Measurements from ENCODE around the gene ARGLU1.
"Not testable (repeated sequence)": the region's sequence is repeated elsewhere in the genome, so short reads cannot be mapped to it uniquely, and the experiment has no call there.

Gene ARGLU1, protein sequence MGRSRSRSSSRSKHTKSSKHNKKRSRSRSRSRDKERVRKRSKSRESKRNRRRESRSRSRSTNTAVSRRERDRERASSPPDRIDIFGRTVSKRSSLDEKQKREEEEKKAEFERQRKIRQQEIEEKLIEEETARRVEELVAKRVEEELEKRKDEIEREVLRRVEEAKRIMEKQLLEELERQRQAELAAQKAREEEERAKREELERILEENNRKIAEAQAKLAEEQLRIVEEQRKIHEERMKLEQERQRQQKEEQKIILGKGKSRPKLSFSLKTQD

DNA sequence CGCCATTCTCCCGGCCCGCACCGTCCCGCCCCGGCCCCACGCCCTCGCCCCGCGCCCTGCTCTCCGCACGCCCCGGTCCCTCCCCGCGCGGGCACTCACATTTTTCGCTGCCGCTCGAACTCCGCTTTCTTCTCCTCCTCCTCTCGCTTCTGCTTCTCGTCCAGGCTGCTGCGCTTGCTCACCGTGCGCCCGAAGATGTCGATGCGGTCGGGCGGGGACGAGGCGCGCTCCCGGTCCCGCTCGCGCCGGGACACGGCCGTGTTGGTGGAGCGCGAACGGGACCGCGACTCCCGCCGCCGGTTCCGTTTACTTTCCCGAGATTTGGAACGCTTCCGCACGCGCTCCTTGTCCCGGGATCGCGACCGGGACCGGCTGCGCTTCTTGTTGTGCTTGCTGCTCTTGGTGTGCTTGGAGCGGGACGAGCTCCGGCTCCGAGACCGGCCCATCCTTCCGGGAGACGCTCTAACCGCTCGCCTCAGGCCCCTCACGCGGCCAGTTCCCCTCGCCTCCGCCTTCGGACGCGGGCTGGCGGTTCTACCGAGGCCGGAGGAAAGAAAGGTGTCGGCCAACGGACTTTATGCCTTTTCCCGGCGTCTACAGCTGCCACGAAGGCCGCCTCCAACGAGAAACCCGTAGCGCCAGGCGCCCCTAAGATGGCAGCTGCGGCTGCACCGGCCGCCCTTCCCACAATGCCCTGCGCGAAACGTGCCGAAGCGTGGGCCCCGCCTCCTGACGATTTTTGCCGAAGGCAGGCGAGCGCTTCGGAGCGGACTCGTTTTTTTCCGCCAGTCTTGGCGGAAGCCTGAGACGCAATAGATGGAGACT lies at the start of gene ARGLU1:
Gene ARGLU1, minus strand, starts transcription at position 664 of the 825 bp plus-strand sequence. Its CDS starts 218 bp downstream, at position 446.
- peak; percentile 71 to 89 for DNase-seq

DNA sequence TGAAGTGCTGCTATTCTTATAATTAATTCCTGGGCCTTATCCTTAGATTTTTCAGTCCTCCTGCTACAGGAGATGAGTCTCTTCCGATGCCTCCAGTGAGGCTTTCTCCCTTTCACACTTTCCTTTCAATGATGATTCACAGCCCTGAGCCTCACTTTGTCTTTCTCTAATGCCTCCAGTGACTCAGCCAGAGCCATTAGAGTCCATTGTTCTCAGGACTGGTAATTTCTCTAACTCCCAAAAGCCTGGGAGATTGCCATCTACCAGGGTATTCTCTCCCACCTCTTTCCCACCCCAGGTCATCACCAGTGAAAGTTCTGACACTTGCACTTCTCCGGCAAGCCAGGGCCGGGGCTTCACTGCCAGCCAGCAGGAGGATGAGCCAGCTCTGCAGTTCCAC lies 49.6 kb upstream of the ARGLU1 start:
- no peak for DNase-seq

DNA sequence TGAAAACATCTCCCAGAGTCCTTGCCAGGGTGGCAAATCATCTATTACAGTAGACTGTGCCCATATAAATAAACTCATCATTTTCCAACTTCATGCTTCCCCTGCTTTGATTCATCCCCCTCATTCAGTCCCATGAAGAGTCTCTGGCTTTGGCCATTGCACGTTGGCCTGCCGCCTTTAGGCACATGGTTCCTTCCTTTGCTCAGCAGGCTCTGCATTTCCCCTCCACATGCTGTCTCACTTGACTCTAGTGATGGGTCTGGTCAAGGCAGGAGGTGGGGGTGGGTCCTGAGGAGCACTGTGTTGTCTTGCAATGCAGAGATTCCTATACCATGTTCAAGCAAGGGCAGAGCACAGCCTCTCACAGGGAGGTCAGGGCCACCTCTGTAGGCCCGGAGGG lies 48.8 kb upstream of the ARGLU1 start:
- DNase-seq = no peak

DNA sequence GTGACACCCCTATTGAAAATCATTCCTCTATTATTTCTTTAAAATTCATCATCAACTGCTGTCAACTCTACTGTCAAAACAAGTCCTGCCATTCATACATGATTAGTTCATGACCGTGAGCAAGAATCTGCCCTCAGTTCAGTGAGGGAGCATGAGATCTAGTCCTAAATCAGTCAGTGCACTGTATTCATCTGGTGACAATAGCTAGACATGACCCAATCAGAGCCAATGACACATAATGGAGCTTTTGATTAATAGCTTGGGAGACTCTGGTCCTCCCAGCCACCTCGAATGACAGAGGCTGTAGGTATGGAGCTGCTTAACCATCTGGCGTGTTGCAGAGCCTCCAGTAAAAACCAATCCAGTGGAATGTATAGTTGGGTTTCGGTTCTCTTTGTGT lies 46.9 kb upstream of the ARGLU1 start:
- DNase-seq = no peak

DNA sequence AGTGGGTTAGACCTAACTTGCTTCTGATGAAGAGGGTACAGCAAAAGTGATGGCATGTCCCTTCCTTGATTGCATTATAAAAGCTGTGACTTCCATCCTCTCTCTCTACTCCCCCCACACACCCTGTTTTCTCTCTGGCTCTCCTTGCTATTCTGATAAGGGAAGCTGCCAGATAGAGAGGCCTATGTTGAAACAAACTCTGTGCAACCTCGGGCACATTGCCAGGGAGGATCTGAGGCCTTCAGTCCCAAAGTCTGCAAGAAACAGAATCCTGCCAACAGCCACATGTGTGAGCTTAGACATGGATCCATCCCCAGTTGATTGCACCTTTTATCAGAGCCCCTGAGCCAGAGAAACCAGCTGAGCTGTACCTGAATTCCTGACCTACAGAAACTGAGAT lies 44.8 kb upstream of the ARGLU1 start:
- no peak for DNase-seq

DNA sequence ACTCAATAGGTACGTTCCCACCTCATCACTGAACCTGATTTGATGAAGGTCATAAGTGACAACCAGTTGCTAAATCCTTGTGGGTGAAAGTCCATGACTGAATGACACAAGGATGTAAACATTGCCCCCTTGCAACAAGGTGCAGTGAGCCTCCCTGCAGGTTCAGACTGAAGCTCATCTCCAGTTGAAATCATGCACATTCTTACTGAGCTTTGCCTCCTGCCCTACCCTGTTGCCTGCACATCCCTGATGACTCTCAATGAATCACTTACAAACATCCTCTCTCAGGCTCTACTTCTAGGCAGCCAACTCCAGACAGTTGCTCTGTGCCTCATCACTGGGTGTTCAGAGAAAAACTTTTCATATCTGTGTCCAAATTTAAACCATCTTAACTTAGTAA lies 42.5 kb upstream of the ARGLU1 start:
- no peak for DNase-seq

DNA sequence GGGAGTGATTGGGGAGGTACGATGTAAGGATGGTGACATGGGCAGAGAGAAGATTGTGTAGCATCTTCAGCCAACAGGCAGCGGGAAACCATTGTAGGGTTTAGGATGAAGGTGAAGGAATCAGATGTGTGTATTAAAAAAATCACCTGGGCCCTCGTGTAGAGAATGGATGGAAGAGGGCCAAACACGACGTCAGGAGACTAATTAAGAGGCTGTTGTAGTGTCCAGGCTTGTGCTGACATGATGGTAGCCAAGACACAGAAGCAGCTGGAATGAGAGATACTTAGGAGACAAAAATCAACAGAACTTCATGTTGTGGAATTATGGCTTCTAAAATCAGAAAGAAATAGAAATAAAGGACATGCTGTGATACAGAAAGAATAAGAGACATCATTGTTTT lies 41.2 kb upstream of the ARGLU1 start:
- no peak for DNase-seq

DNA sequence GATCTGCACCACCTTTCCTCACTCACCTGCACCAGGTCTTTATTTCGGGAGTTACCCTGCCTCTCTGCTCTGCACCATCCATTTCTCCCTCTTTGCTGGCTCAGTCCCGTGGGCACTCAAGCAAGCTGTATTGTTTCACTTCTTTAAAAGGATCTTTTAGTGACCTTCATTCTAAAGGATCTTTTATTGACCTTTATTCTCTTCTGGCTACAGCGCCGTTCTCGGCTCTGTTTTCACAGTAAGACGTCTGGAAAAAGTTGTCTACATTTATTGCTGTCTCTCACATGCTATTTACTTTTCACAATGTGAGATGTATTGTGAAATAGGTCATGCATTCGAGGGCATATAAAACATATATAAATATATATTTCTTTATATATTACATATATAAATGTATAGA lies 35.6 kb upstream of the ARGLU1 start:
- DNase-seq = no peak

DNA sequence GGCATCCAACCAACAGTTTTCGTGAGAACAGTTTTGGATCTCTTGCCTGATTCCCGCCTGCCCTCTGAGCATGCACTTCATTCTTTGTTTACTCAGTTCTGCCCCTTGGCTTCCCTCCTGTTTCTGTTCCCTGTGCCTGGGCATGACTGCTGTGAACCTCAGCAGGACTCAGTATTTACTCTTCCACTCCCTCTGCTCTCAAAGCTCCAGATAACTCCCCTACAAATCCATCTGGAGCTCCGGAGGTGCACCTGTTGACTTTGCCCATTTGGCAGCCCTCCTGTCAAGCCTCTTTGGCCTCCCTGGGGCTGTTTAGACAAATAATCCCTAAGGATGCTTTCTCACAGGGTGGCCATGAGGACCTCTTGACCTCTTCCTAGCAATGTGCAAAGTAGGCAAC lies 34.2 kb upstream of the ARGLU1 start:
- DNase-seq = peak; percentile 18 to 20

DNA sequence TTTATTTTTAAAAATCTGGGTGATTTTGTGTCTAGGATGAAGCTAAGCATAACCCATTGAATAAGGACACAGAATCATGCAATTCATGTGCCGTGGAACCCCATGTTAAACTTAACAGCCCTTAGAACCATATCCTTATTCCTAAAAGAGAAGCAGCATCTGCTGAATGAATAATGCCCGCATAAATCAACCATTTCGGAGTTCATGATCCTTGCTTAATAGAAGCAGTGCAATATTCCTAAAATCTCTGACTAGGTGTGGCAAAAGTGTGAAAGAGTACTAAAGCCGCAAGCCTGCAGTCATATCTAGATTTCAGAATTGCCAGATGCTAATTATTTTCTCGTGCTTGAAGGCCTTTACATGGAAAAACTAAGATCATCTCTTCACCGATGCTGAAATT lies 33.6 kb upstream of the ARGLU1 start:
- DNase-seq = no peak

DNA sequence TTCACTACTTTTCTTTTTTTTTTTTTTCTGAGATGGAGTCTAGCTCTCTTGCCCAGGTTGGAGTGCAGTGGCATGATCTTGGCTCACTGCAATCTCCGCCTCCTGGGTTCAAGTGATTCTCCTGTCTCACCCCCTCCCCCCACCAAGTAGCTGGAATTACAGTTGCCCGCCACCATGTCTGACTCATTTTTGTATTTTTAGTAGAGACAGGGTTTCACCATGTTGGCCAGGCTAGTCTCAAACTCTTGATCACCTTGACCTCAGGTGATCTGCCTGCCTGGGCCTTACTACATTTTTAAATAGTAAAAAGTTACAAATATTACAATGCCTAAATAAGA lies 32.8 kb upstream of the ARGLU1 start:
- DNase-seq = not testable (repeated sequence)

DNA sequence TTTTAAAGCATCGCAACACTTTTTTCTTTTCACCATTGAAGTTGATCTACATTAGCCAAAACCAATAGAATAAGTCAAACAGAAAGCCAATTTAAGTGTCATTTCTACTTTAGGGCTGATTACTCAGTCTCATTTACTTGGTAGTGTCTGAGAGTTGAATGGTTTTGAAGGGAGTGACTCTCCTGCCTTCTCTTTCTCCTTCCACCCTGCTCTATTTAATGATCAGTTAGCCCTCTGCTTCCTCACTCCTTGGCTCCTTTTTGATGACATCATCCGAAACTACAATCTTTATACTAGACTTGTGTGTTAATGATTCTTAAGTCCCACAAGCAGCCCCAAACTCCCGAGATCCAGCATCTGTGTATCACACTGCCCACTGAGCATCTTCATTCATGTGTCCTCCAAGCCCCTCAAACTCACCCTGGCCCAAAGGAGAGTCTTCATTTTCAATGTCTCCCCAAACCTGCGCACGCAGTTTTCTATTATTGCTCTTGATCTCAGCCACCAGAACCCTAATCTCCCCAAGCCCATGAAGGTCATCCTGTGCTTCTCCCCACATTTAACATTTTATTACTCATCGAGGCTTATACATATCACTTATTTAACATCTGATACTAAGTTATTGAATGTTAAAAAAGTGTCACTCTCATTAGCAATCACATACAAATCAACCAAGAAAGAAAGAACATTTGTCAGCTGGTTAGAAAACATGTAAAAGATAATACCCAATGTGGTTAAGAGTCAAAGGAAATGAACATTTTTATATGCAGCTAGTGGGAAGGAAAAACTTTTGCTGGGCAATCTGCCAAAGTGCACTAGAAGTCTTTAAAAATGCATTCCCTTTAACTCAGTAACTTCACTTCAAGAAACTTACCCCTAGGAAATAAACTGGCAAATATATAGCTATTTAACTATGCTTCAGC lies 32.2 kb upstream of the ARGLU1 start:
- no peak for DNase-seq

DNA sequence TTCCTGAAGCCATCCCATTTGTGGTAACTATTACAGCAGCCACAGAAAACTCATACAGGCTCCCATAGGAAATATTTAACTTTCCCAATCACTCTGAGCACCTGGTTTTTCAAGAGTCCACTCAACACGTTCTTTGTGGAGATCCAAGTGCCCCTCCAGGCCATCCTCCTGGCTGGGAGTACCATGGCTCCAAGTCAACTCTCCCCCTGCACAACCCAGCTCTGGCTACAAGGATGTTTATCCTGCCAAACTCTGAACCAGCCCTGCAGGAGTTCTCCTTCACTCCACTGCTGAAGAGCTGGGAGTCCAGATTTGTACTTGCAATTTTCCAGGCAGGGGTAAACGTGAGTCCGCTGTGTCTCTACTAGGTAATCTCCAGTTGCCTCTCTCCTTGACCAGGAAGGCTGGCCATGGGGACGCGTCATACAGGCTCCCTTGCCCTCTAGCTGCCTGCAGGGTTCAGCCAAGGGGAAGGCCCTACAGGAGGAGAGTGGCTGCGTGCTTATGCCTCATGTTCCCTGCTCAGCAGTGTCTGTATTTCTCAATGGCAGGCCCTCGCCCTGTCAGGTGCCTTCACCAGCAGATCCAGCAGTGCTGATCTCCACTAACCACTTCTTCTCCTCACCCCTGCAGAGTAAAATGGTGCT lies 29.9 kb upstream of the ARGLU1 start:
- DNase-seq = no peak

DNA sequence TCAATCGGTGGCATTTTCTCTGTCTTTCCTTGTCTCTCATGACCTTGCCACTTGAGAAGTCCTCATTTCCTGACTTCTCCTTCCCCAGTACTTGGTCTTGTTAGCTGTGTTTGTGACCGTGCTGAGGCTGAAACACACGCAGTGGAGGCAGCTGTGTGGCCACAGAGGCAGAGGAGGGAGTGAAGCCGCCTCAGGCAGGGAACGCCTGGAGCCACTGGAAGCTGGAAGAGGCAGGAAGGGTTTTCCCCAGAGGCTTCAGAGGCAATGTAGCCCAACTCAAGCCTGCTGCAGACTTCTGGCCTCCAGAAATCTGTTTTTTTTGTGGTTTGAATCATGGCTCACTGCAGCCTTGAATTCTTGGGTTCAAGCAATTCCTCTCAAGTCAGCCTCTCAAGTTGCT lies 29.2 kb upstream of the ARGLU1 start:
- DNase-seq = no peak

DNA sequence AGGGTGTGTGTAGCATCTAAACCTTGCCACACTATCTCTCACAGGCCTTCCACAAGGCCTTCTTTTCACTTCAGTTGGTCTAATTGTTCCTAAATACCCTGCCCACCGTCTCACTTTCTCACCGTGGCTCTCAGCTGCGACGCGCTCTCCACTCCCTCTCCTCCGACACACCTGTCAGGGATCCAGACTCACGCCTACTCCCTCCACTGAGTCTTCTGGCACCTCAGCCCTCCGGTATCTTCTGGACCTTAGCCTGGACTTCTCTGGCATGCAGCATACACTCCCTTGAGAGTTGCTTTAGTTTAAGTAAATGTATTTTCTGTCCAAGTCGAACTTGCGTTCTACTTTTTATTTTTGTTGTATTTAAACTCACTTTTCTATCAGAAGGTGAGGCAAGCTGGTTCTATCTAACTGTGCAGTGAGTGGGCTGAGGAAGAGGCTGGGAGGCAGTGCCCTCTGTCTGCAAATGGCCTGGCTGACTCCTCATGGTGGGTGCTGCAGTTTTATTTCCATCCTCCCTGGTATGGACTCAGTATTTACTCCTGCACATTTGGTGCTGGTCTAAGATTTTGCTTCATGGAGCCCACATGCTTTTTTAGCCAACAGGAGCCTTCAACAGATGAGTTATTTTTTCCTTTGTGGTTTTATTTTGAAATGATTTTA lies 28.5 kb upstream of the ARGLU1 start:
- DNase-seq = no peak

DNA sequence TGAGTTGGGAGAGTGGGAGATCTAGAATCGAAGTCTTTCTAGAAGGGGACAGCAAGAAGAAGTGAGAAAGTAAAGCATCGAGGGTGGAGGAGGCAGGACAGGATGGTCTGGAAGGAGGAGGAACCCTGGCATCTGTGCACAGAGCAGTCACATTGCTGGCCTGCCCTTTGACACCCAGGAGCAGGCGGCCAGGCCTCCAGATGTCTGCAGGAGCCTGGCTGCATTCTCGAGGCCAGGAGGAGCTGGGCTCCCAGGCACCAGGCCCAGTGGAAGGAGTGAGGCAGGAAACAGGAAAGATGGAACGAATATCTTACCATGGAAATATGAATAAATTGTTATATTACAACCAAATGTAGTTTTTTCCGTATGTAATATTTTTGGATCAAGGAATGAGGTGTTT lies 27.7 kb upstream of the ARGLU1 start:
- DNase-seq = no peak

DNA sequence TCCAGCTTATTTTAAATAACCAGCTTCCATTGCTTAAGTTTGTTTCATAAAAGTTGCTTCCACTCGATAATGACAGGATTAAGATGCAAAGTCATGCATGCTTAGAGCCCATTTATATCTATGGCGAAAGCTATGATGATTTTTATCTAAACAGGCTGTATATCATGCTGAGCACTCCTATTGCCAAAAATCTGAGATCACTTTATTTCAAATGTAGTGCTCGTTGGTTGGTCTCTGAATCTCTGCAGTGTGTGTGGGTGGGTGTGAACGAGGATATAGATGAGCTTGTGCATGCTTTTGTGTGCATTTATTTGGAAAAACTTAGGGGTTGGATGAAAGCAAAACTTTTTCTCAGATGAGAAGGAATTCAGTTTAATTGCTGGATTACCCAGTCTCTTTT lies 27.0 kb upstream of the ARGLU1 start:
- no peak for DNase-seq

DNA sequence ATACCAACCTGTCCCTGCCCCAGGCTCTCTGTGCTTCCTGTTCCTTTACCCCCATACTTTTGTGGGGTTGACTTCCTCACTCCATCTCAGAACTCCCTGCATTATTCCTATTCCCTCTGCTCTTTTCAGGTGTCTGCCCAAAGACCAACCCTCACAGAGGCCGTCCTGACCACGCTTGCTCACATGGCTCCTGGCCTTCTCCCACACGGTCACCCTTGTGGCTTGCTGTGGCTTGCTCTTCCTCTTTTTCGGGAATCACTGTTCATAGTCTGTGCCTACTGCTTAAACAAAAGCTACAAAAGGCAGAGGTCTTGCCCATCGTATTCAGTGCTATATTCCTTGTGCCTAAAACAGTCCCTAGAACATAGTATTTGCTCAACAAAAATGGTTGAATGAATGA lies 25.2 kb upstream of the ARGLU1 start:
- DNase-seq = no peak

DNA sequence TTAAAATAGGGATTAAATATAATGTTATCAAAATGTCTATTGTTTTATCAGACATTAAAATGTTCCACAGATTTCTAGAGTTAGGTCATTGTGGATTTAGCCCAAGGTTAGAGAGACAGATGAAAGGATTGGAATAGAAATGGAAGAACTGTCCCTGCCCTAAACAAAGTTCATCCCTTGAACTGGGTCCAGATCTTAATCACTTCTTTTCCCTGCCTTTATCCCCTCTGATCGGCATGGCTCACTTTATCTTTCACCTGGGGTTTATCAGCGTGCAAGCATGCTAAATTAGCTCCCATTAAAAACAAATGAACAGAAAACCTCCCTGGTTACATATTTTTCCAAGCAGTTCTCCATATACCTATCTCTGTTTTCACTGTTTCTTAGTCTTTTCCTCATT lies 23.4 kb upstream of the ARGLU1 start:
- no peak for DNase-seq

DNA sequence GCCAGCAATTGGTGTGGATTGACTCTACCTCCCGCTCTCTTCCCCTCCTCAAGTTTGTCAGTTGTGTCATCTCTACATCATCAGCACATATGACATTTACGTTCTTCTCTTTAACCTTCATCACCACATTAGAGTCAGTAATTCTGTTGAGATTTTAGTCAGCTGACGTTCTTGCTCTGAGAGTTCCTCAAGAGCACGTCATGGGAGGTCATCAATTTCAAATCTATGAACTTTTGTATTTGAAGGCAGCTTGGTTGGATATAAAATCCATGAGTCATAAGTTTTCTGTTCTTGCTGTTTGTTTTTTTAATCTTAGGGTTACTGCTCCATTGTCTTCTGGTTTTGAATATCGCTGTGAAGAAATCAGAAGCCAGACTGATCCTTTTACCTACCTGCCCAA lies 21.8 kb upstream of the ARGLU1 start:
- DNase-seq = no peak

DNA sequence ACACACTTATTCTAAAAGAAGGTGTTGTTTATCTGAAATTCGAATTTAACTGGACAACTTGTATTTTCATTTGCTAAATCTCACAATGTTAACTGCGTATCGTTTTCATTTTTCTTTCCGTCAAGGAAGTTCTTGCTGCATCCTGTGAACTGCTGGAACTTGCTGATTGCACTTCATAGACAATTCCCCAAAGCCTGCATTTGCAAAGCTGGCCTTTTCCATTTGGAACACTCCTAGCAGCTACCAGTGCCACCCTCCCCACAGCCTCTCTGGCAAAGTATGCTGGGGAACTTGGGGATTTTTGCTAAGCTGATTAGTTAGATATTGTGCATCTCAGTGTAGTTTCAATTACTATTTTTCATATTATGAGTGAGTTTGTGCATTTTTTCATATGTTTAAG lies 20.4 kb upstream of the ARGLU1 start:
- DNase-seq = no peak

DNA sequence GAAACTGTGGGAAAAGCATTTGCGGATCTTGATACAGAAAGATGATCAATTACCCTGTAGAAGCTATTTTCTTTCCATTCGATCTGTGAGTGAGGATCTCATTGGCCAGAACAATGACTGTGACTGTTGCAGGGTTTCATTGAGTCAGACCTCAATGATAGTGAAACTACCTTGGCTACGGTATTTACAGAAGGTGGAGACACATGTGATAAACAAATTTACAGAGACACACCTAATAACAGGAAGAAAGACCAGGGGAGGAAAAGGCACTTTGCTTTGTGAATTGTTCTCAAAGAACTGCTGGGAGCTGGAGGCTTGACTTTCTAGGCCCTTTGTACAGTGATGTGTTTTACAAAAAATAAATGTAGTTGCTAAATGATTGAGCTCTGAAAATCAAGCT lies 19.9 kb upstream of the ARGLU1 start:
- no peak for DNase-seq

Measured in NCI-H446 (cell line).